Breast epithelium (tissue), 4 donors: ENCODE measurements around the gene DHX57. TPM values are rescaled to one million over a fixed set of nuclear protein-coding genes. Genes with fewer than 3 reads are reported as not detected.

Source experiments
- DNase-seq, 2 donors: peaks; one replicate each; pipeline ENCODE4 v3.0.0-alpha.2; 2019; ENCODE audit warnings: low spot score in 2 of 2
- H3K27ac ChIP-seq, 2 donors: fragments of 200-600 bp; sonication (generic) in 1 of 2; one replicate each; pipeline ENCODE4 v1.5.1; 2016 to 2019; ENCODE audit warnings: mild to moderate bottlenecking in 1 of 2
- H3K27me3 ChIP-seq, 2 donors: fragments of 200-600 bp; sonication (generic) in 1 of 2; one replicate each; pipeline versions ENCODE4 v1.5.1 to v1.6.0; 2017 to 2019; ENCODE audit warnings: control low read depth in 1 of 2, mild to moderate bottlenecking in 1 of 2
- H3K36me3 ChIP-seq: fragments of 200-600 bp; one replicate; pipeline ENCODE4 v1.5.1; 2019
- H3K4me1 ChIP-seq, 2 donors: fragments of 200-600 bp; sonication (generic); one replicate each; pipeline ENCODE4 v1.5.1; 2016 to 2019; ENCODE audit warnings: control low read depth in 1 of 2
- H3K4me3 ChIP-seq, 3 donors: fragments of 200-600 bp; sonication (generic); 1 replicate in 2 of 3; 2 replicates in 1 of 3; pipeline ENCODE4 v1.5.1; 2016 to 2019; ENCODE audit warnings: mild to moderate bottlenecking in 3 of 3, moderate library complexity in 2 of 3
- H3K9me3 ChIP-seq, 2 donors: fragments of 200-600 bp; sonication (generic) in 1 of 2; one replicate each; pipeline ENCODE4 v1.5.1; 2016 to 2019; ENCODE audit warnings: control low read depth in 1 of 2
- POLR2A ChIP-seq: fragments of 450-650 bp; IDR thresholded peaks from one replicate; pipeline ENCODE4 v1.6.1; 2016; ENCODE audit warnings: antibody characterized with exemption, mild to moderate bottlenecking, moderate library complexity
- POLR2AphosphoS5 ChIP-seq, 3 donors: sonication (generic); formaldehyde crosslinking; IDR thresholded peaks; one replicate each; pipeline ENCODE4 v1.6.1; 2017; ENCODE audit warnings: antibody characterized with exemption in 3 of 3
- intact Hi-C: fragments of 100-400 bp; cut with DNase I; formaldehyde crosslinking; loops from one replicate; pipeline ENCODE4 v1.15.1; 2023; ENCODE audit warnings: low total_unique reads
- total RNA-seq, 3 donors: library from RNA; depleted of rRNA; stranded (reverse); fragments of >200 nt; gene quantifications; one replicate each; pipeline ENCODE4 v1.1.0, GENCODE V29; 2016
- TF ChIP-seq, protein P1 (sequence below), 3 donors: fragments of 450-650 bp; IDR thresholded peaks; one replicate each; pipeline ENCODE4 v1.5.1; 2016 to 2017; ENCODE audit warnings: antibody characterized with exemption in 3 of 3, mild to moderate bottlenecking in 3 of 3, moderate library complexity in 3 of 3

Gene DHX57
- total RNA-seq, 3 donors from 2014 or later: 8.8 to 17.4 (median 14.5) TPM

DNA sequence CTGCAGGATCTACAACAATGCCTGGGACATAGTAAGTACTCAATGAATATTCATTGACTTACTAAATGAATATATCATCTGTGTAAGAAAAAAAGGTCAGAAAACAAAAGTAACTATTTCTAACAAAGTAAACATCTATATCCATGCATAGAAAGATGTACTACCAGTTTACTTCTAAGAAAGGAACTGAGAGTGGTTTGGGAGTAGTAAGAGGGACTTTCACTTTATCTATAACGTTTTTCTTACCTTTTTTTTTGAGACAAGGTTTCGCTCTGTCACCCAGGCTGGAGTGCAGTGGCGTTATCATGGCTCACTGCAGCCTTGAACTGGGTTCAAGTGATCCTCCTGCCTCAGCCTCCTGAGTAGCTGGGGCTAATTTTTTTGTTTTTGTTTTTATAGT is 25.7 kb downstream of the DHX57 start:
- Histone ChIP-seq H3K9me3 (no peaks in the 10 kb centered on the region), H3K4me1 (no peaks in the 10 kb centered on the region), H3K27me3 (no peaks in the 10 kb centered on the region), H3K36me3 (no peaks in the 10 kb centered on the region), H3K4me3 (no peak overlapping the region), H3K27ac (no peak overlapping the region)
- TF ChIP-seq, protein P1, sequence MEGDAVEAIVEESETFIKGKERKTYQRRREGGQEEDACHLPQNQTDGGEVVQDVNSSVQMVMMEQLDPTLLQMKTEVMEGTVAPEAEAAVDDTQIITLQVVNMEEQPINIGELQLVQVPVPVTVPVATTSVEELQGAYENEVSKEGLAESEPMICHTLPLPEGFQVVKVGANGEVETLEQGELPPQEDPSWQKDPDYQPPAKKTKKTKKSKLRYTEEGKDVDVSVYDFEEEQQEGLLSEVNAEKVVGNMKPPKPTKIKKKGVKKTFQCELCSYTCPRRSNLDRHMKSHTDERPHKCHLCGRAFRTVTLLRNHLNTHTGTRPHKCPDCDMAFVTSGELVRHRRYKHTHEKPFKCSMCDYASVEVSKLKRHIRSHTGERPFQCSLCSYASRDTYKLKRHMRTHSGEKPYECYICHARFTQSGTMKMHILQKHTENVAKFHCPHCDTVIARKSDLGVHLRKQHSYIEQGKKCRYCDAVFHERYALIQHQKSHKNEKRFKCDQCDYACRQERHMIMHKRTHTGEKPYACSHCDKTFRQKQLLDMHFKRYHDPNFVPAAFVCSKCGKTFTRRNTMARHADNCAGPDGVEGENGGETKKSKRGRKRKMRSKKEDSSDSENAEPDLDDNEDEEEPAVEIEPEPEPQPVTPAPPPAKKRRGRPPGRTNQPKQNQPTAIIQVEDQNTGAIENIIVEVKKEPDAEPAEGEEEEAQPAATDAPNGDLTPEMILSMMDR (IDR thresholded peaks at IDR 0.05): no peak
- TF ChIP-seq POLR2A (no peak), POLR2AphosphoS5 (IDR thresholded peaks at IDR 0.05) (no peak)
- DNase-seq: no peak
- intact Hi-C loops: no loop called here

- Histone ChIP-seq H3K36me3 (no peaks in the 10 kb centered on the region), H3K27me3 (no peaks in the 10 kb centered on the region), H3K4me3 (no peak overlapping the region), H3K27ac (no peak overlapping the region), H3K4me1 (no peaks in the 10 kb centered on the region), H3K9me3 (no peaks in the 10 kb centered on the region)
- TF ChIP-seq POLR2AphosphoS5 (IDR thresholded peaks at IDR 0.05): no peak
- TF ChIP-seq, protein P1 (IDR thresholded peaks at IDR 0.05): no peak
- no peak for TF ChIP-seq POLR2A
- DNase-seq: no peak
- intact Hi-C loops: no loop called here
Measured at GRCh38 chr2:38836791-38837190, 38.9 kb downstream of the DHX57 start.

DNA sequence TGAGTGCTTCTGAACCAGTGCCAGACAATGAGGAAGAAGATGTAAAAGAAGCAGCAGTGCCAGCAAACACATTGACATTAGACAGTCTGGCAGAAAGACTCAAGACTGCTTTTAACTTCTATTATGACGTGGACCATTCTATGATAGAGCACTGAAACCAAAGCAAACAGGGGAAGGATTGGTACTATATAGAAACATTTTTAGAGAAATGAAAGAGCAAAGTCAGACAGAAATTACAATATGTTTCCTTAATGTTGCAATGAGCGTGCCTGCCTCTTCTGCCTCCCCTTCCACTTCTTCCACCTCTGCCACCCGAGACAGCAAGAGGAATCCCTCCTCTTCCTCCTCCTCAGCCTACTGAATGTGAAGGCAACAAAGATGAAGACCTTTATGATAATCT is 39.7 kb downstream of the DHX57 start:
- Histone ChIP-seq H3K36me3 (no peaks in the 10 kb centered on the region), H3K4me3 (no peak overlapping the region), H3K9me3 (no peaks in the 10 kb centered on the region), H3K4me1 (no peaks in the 10 kb centered on the region), H3K27ac (no peak overlapping the region), H3K27me3 (no peaks in the 10 kb centered on the region)
- intact Hi-C loops: no loop called here
- TF ChIP-seq, protein P1 (IDR thresholded peaks at IDR 0.05): no peak
- TF ChIP-seq POLR2A (no peak), POLR2AphosphoS5 (IDR thresholded peaks at IDR 0.05) (no peak)
- no peak for DNase-seq

DNA sequence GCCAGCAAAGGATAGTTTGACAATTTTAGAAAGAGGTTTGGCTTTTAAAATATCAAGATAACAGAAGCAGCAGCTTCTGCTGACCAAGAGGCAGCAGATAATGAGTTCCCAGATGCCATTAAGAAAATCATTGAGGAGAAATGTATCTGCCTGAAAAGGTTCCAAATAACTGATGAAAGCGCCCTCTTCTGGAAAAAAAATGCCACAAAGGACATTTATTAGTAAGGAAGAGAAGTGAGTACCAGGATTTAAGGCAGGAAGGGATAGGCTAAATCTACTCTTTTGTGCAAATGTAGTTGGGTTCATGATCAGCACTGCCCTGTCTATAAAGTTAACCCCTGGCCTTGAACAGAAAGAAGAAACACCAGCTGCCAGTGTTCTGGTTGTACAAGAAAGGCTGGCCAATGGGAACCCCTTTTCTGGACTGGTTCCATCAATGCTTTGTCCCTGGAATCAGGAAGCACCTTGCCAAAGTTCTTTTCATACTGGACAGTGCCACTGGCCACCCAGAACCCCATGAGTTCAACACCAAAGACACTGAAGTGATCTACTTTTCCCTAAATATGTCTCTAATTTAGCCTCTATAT is 40.6 kb downstream of the DHX57 start:
- Histone ChIP-seq H3K27ac (no peak overlapping the region), H3K36me3 (no peaks in the 10 kb centered on the region), H3K4me1 (no peaks in the 10 kb centered on the region), H3K4me3 (no peak overlapping the region), H3K27me3 (no peaks in the 10 kb centered on the region), H3K9me3 (no peaks in the 10 kb centered on the region)
- intact Hi-C loops: no loop called here
- no peak for DNase-seq
- no peak for TF ChIP-seq POLR2A
- TF ChIP-seq, protein P1 (IDR thresholded peaks at IDR 0.05): peak in 1 of 3 donors; percentile 8

DNA sequence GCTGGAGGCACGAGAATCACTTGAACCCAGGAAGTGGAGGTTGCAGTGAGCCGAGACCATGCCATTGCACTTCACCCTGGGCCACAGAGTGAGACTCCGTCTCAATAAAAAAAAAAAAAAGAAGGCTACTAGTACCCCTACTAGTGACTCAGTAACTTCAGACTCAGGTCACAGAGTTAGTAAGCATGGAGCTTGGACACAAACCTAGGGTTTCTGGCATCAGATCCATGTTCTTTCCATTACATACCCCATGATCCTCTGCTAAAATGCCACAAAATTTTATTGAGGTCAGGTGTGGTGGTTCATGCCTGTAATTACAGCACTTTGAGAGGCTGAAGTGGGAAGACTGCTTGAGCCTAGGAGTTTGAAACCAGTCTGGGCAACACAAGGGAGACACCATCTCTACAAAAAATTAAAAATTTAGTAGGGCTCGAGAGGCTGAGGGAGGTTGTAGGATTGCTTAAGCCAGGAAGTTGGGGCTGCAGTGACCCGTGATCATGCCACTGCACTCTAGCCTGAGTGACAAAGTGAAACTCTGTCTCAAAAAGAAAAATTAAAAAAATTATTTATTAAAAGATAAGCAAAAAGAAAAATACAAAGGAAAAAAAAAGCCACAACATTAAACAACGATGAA is 45.1 kb downstream of the DHX57 start:
- no peak overlapping the region for H3K27ac ChIP-seq
- H3K9me3 ChIP-seq: no peaks in the 10 kb centered on the region
- H3K4me3 ChIP-seq: no peak overlapping the region
- no peaks in the 10 kb centered on the region for H3K4me1 ChIP-seq
- DNase-seq: no peak
- intact Hi-C loops: no loop called here
- H3K36me3 ChIP-seq: no peaks in the 10 kb centered on the region
- TF ChIP-seq, protein P1 (IDR thresholded peaks at IDR 0.05): no peak
- TF ChIP-seq POLR2A (no peak), POLR2AphosphoS5 (IDR thresholded peaks at IDR 0.05) (no peak)
- no peaks in the 10 kb centered on the region for H3K27me3 ChIP-seq
